ENCODE data around the gene AADACL3.

- TF ChIP-seq POLR2AphosphoS5 (IDR thresholded peaks at IDR 0.05; ENCODE audit: low read depth, low read length) (no peak), ZNF629 (CRISPR knock-in tag; conservative IDR thresholded peaks at IDR 0.05) (no peak), AFF4 (CRISPR knock-in tag; IDR thresholded peaks at IDR 0.05) (no peak), CREB1 (IDR thresholded peaks at IDR 0.05) (no peak), CREB1 (CRISPR knock-in tag; IDR thresholded peaks at IDR 0.05) (no peak), PRDM10 (CRISPR knock-in tag; IDR thresholded peaks at IDR 0.05; ENCODE audit: low read depth) (no peak)
Observed at GRCh38 chr1:12711536-12711935, 4.4 kb upstream of the AADACL3 start.

All from HepG2 (cell line).